Lung (tissue), 12 donors: Measurements from ENCODE around the gene CDC42EP4. TPM values are rescaled to one million over a fixed set of nuclear protein-coding genes. Genes with fewer than 3 reads are reported as not detected.
"Not testable (repeated sequence)": the region's sequence is repeated elsewhere in the genome, so short reads cannot be mapped to it uniquely, and the experiment has no call there.

Experiments used
- ATAC-seq: fragments of 200-7000 bp; cut with Tn5 transposase; one replicate; pipeline ENCODE4 v1.9.1; 2020; ENCODE audit warnings: moderate number of reproducible peaks; ENCODE audit not compliant: insufficient read depth, low FRiP score
- DNase-seq, 3 donors: peaks; one replicate each; pipeline ENCODE4 v3.0.0-alpha.2; 2013 to 2017
- H3K27ac ChIP-seq, 2 donors: one replicate each; pipeline ENCODE4 v1.5.1; 2013; ENCODE audit warnings: mild to moderate bottlenecking in 2 of 2, moderate library complexity in 2 of 2, control low read depth in 1 of 2, inconsistent platforms in 1 of 2, low read depth in 1 of 2, low read length in 1 of 2
- H3K27me3 ChIP-seq, 3 donors: one replicate each; pipeline ENCODE4 v1.5.1; 2013; ENCODE audit warnings: low read length in 2 of 3; ENCODE audit not compliant: control insufficient read depth in 3 of 3, insufficient read depth in 3 of 3
- H3K36me3 ChIP-seq, 4 donors: one replicate each; pipeline ENCODE4 v1.5.1; 2013; ENCODE audit warnings: low read length in 4 of 4, mild to moderate bottlenecking in 1 of 4, moderate library complexity in 1 of 4; ENCODE audit not compliant: control insufficient read depth in 4 of 4, insufficient read depth in 4 of 4
- H3K4me1 ChIP-seq, 5 donors: one replicate each; pipeline ENCODE4 v1.5.1; 2013; ENCODE audit warnings: low read length in 5 of 5, mild to moderate bottlenecking in 2 of 5, moderate library complexity in 1 of 5; ENCODE audit not compliant: control insufficient read depth in 5 of 5, insufficient read depth in 5 of 5
- H3K4me3 ChIP-seq: one replicate; pipeline ENCODE4 v1.5.1; 2013; ENCODE audit warnings: mild to moderate bottlenecking, control low read depth, moderate library complexity
- H3K9ac ChIP-seq, 2 donors: one replicate each; pipeline ENCODE4 v1.5.1; 2013; ENCODE audit warnings: low read length in 2 of 2, control low read depth in 1 of 2; ENCODE audit not compliant: insufficient read depth in 1 of 2
- H3K9me3 ChIP-seq, 4 donors: one replicate each; pipeline ENCODE4 v1.5.1; 2013; ENCODE audit warnings: low read length in 3 of 4, mild to moderate bottlenecking in 1 of 4, moderate library complexity in 1 of 4; ENCODE audit not compliant: control insufficient read depth in 4 of 4, insufficient read depth in 3 of 4
- CTCF ChIP-seq: IDR thresholded peaks from 2 replicates; pipeline ENCODE4 v1.5.1; 2012; ENCODE audit warnings: mild to moderate bottlenecking; ENCODE audit errors: control extremely low read depth, extremely low read depth
- WGBS, 2 donors: extraction: QIAGEN DNeasy Blood & Tissue Kit; methylation state at CpG; one replicate each; pipeline ENCODE4 v1.1.7; 2013; 5-methylcytosine and 5-hydroxymethylcytosine counted together
- polyA plus RNA-seq, 2 donors: library from polyadenylated mRNA; stranded (reverse); fragments of 200-250 nt; gene quantifications; one replicate each; pipeline ENCODE4 v1.2.1, GENCODE V29; 2013
- total RNA-seq, 2 donors: library from RNA; depleted of rRNA in 1 of 2; stranded (reverse); fragments of >200 nt in 1 of 2; gene quantifications; one replicate each; pipeline ENCODE4 v1.2.1, GENCODE V29; 2014 to 2021
- donor health status: control.
- donor health status: control.
- donor health status: Bipolar disorder and iron deficiency.
- donor health status: healthy.
- donor health status: DM: yes; HTN: yes; CAD: no.

Gene CDC42EP4
- total and polyA plus RNA-seq, 4 donors, result 18.6 to 56.2 (median 52.1) TPM

GRCh38 chr17:73311428-73311780 is 397 bp downstream of the CDC42EP4 start:
- no peaks in the 10 kb centered on the region for H3K27me3 ChIP-seq
- 0 to 1% methylated on average over 33 to 38 of the region's 38 CpGs for WGBS, 2 donors

DNA sequence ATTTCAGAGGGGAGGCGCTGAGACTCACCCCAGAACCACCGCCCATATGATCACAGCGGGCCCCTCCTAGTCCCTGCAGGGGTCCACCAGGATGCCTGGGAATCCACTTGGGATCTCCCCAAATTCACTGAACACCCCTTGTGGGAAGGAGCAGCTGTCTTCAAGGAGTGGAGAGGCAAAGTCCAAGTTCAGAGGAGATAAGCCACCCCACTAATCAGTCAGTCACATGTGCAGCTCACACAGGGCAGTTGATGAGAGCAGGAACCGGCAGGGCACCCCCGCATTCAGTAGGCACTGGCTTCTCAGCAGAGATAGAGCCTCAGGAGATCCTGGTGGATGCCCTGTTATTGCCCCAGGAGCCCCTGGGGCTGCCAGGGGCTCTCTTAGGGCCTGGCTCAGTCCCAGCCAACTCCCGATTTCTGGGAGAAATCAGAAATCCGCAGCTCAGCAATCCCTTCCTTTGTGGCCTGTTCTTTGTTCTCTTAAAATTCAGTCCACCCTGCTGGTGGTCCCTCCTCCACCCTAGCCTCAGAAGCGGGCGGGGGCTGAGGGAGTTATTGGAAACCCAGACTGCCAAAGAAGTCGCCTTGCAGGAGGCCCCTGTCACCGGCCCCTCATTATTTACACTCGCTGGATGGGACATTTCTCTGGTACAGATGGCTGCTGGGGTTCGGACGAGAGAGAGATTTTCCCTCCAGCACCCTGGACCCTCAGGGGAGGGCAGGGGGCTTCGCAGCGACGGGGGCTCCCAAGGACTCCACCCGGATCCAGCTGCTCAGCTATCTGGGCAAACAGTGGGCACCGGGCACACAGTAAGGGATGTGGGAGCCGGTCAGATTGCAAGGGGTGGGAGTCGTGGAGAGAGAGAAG is 1.8 kb downstream of the CDC42EP4 start:
- Histone ChIP-seq H3K27ac (peak overlapping the region; percentile 98 to 99), H3K9me3 (no peaks in the 10 kb centered on the region), H3K27me3 (no peaks in the 10 kb centered on the region), H3K4me1 (peaks cover 14 to 53% (median 19%) of the 10 kb centered on the region in 5 donors), H3K4me3 (peak overlapping the region; percentile 91), H3K9ac (peak overlapping the region; percentile 73 to 77), H3K36me3 (peaks cover 0 to 26% (median 4%) of the 10 kb centered on the region in 4 donors)
- 12 to 19% methylated on average over 21 of the region's 21 CpGs for WGBS, 2 donors
- no peak for ATAC-seq
- no peak for TF ChIP-seq CTCF
- peak; percentile 91 to 94 (median 93) for DNase-seq

More at GRCh38 chr17:73311428-73311780, 397 bp downstream of the CDC42EP4 start:
- Histone ChIP-seq H3K9me3 (no peaks in the 10 kb centered on the region), H3K4me1 (peaks cover 8 to 39% (median 12%) of the 10 kb centered on the region in 5 donors), H3K9ac (peak overlapping the region; percentile 63 to 88), H3K36me3 (peaks cover 0 to 22% (median 3%) of the 10 kb centered on the region in 4 donors), H3K27ac (peak overlapping the region; percentile 98 to 99), H3K4me3 (peak overlapping the region; percentile 91)
- no peak for TF ChIP-seq CTCF
- ATAC-seq, result peak; percentile 0
- DNase-seq, result no peak

DNA sequence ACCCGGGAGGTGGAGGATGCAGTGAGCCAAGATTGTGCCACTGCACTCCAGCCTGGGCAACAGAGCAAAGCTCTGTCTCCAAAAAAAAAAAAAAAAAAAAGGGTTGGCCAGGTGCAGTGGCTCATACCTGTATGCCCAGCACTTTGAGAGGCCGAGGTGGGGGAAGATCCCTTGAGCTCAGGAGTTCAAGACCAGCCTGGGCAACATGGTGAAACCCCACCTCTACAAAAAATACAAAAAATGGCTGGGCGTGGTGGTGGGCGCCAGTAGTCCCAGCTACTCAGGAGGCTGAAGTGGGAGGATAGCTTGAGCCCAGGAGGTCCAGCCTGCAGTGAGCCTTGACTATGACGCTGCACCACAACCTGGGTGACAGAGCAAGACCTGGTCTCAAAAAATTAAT is 2.8 kb downstream of the CDC42EP4 start:
- H3K9ac ChIP-seq, result peak overlapping the region in 1 of 2 donors; percentile 73
- H3K4me3 ChIP-seq, result not testable (repeated sequence)

More for the DNA sequence above, 2.8 kb downstream of the CDC42EP4 start:
- peaks cover 0 to 26% (median 4%) of the 10 kb centered on the region in 4 donors for H3K36me3 ChIP-seq
- peak overlapping the region; percentile 75 to 99 for H3K27ac ChIP-seq
- not testable (repeated sequence) for H3K9me3 ChIP-seq, DNase-seq, H3K27me3 ChIP-seq, ATAC-seq
- WGBS, 2 donors, result 70 to 86% methylated on average over 5 of the region's 5 CpGs
- H3K4me1 ChIP-seq, result peaks cover 20 to 63% (median 24%) of the 10 kb centered on the region in 5 donors
